OCI-LY7 (cell line): ENCODE results near the gene SAMM50. TPM values are rescaled to one million over a fixed set of nuclear protein-coding genes. Genes with fewer than 3 reads are reported as not detected.
A peak's percentile ranks its signal among the peaks of the same experiment; 100 is the strongest.

Experiments used
- Bru-seq: library from RNA; stranded (reverse); fragments of 400-500 nt; gene quantifications from one replicate; lab custom pipeline; 2021; lab: Mats Ljungman, UMichigan
- BruChase-seq, 2 experiments: library from RNA; stranded (reverse); fragments of 400-500 nt; gene quantifications; one replicate each; lab custom pipeline; 2021; lab: Mats Ljungman, UMichigan
- BruUV-seq: library from RNA; stranded (reverse); fragments of 400-500 nt; replicated peaks from 2 replicates; lab custom pipeline; 2021; lab: Mats Ljungman, UMichigan
- CTCF ChIA-PET: fragments of 300-600 bp; sonication (Branson Sonifier 250); formaldehyde crosslinking; loops from one replicate; lab custom pipeline; 2022; ENCODE audit warnings: antibody characterized with exemption; ENCODE audit not compliant: unreplicated experiment; lab: Charles Lee
- POLR2A ChIA-PET: fragments of 300-600 bp; sonication (Branson Sonifier 250); formaldehyde crosslinking; loops from one replicate; lab custom pipeline; 2022; ENCODE audit warnings: antibody characterized with exemption; lab: Charles Lee
- DNase-seq: peaks from one replicate; pipeline ENCODE4 v3.0.0-alpha.2; 2015; ENCODE audit warnings: low spot score
- H2AFZ ChIP-seq: fragments of 200-600 bp; sonication (generic), shearing (Covaris generic); 2 replicates; pipeline ENCODE4 v1.6.1; 2014; ENCODE audit warnings: mild to moderate bottlenecking, antibody characterized with exemption, low read length, moderate library complexity
- H3K27ac ChIP-seq: fragments of 200-600 bp; sonication (generic); 2 replicates; pipeline ENCODE4 v1.5.1; 2014; ENCODE audit warnings: mixed run types, low read depth, mild to moderate bottlenecking, moderate library complexity, low read length, inconsistent platforms; ENCODE audit not compliant: poor library complexity, severe bottlenecking
- H3K36me3 ChIP-seq: fragments of 200-600 bp; sonication (generic); 2 replicates; pipeline ENCODE4 v1.6.1; 2014; ENCODE audit warnings: mild to moderate bottlenecking, antibody characterized with exemption, low read length, moderate library complexity, mixed read lengths; ENCODE audit not compliant: insufficient read depth
- H3K4me1 ChIP-seq: fragments of 200-600 bp; sonication (generic); 2 replicates; pipeline ENCODE4 v1.5.1; 2014; ENCODE audit warnings: mild to moderate bottlenecking, low read length; ENCODE audit not compliant: insufficient read depth, poor library complexity, severe bottlenecking
- H3K4me2 ChIP-seq: fragments of 200-600 bp; sonication (generic); 2 replicates; pipeline ENCODE4 v1.6.1; 2014; ENCODE audit warnings: mild to moderate bottlenecking, low read length
- H3K4me3 ChIP-seq: fragments of 200-600 bp; sonication (generic); 2 replicates; pipeline ENCODE4 v1.5.1; 2014; ENCODE audit warnings: mild to moderate bottlenecking, low read depth, low read length; ENCODE audit not compliant: poor library complexity, severe bottlenecking
- H3K79me2 ChIP-seq: fragments of 200-600 bp; sonication (generic); 2 replicates; pipeline ENCODE4 v1.6.1; 2016; ENCODE audit warnings: low read depth, mild to moderate bottlenecking, low read length, moderate library complexity, mixed read lengths; ENCODE audit not compliant: insufficient read depth
- H3K9me2 ChIP-seq: fragments of 200-600 bp; sonication (generic); 2 replicates; pipeline ENCODE4 v1.6.1; 2016; ENCODE audit warnings: mild to moderate bottlenecking, low read length, mixed read lengths; ENCODE audit not compliant: insufficient read depth
- H3K9me3 ChIP-seq: fragments of 200-600 bp; sonication (generic); 2 replicates; pipeline ENCODE4 v1.6.1; 2014; ENCODE audit warnings: mild to moderate bottlenecking, mixed run types, low read length, mixed read lengths
- H4K20me1 ChIP-seq: fragments of 200-600 bp; sonication (generic); 2 replicates; pipeline ENCODE4 v1.6.1; 2014; ENCODE audit warnings: mild to moderate bottlenecking, antibody characterized with exemption, low read length, moderate library complexity, mixed read lengths; ENCODE audit not compliant: insufficient read depth
- EZH2phosphoT487 ChIP-seq: fragments of 200-600 bp; sonication (generic); IDR thresholded peaks from 2 replicates; pipeline ENCODE4 v1.6.1; 2018; ENCODE audit warnings: low read depth, borderline replicate concordance, mild to moderate bottlenecking, mixed run types, antibody characterized with exemption, low read length, moderate library complexity, mixed read lengths
- intact Hi-C: fragments of 100-400 bp; cut with micrococcal nuclease; formaldehyde crosslinking; loops from one replicate; pipeline ENCODE4 v1.10.0; 2022; ENCODE audit not compliant: unreplicated experiment
- long read RNA-seq: library from polyadenylated mRNA; stranded (forward); transcript quantifications from one replicate; pipeline ENCODE4 v2.0.0, GENCODE V29; 2022
- total RNA-seq, 2 experiments: library from RNA; depleted of rRNA in 1 of 2; stranded (reverse); fragments of >200 nt in 1 of 2; shearing (Covaris generic) in 1 of 2; gene quantifications; 2 replicates each; pipeline ENCODE4 v1.2.3, GENCODE V29; 2014 to 2022
- TF ChIP-seq, protein P1 (sequence below): fragments of 200-600 bp; sonication (generic); conservative IDR thresholded peaks from 2 replicates; pipeline ENCODE4 v1.5.1; 2014; ENCODE audit warnings: mild to moderate bottlenecking, antibody characterized with exemption, low read length, moderate library complexity, mixed read lengths

The SAMM50 gene
- total RNA-seq (2014; rRNA removed; shearing (Covaris generic)) (34.6 and 39.0 TPM in 2 replicates), total RNA-seq (2022) (64.2 and 72.9 TPM in 2 replicates), Bru-seq, nascent RNA (percentile 72 among the genes with signal in this experiment), BruChase-seq, experiment 1, labeled RNA remaining after a 6-hour chase (percentile 78 among the genes with signal in this experiment), BruChase-seq, experiment 2, labeled RNA remaining after a 2-hour chase (percentile 72 among the genes with signal in this experiment)
- long read RNA-seq, transcript SAMM50-201 (15 exons, 1,717 nt): major isoform, 102 of 115 reads
- long read RNA-seq, partial matches to known transcripts: 3 of 115 reads
- long read RNA-seq, other reads (novel, unspliced or antisense): 8 of 115 reads

GRCh38 chr22:43955040-43955882 lies at the start of gene SAMM50:
Gene SAMM50, plus strand, starts transcription at chr22:43955442. Its CDS starts 136 bp downstream, at chr22:43955578.
- ChIA-PET POLR2A (interaction anchor here (0.7 kb wide), 1 partner anchor 11 kb away, joined by 4 read pairs; no protein-coding TSS in a partner anchor), CTCF (no interaction called here)
- no TSS peak for BruUV-seq
- H3K9me3 ChIP-seq: no peaks in the 10 kb centered on the region
- H3K4me3 ChIP-seq: peak within 1 kb of the TSS; percentile 86
- DNase-seq: peak; percentile 93
- peak within 1 kb of the TSS; percentile 98 for H3K4me2 ChIP-seq
- peaks cover 3% of the 10 kb centered on the region; the same call in 1 of the 2 replicates for H3K36me3 ChIP-seq
- TF ChIP-seq, protein P1, sequence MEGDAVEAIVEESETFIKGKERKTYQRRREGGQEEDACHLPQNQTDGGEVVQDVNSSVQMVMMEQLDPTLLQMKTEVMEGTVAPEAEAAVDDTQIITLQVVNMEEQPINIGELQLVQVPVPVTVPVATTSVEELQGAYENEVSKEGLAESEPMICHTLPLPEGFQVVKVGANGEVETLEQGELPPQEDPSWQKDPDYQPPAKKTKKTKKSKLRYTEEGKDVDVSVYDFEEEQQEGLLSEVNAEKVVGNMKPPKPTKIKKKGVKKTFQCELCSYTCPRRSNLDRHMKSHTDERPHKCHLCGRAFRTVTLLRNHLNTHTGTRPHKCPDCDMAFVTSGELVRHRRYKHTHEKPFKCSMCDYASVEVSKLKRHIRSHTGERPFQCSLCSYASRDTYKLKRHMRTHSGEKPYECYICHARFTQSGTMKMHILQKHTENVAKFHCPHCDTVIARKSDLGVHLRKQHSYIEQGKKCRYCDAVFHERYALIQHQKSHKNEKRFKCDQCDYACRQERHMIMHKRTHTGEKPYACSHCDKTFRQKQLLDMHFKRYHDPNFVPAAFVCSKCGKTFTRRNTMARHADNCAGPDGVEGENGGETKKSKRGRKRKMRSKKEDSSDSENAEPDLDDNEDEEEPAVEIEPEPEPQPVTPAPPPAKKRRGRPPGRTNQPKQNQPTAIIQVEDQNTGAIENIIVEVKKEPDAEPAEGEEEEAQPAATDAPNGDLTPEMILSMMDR: peak; percentile 29; the same call in 1 of the 2 replicates
- no peak for TF ChIP-seq EZH2phosphoT487
- H2AFZ ChIP-seq: peak within 1 kb of the TSS; percentile 76
- no peaks in the 10 kb centered on the region for H3K9me2 ChIP-seq
- H3K79me2 ChIP-seq: peaks cover 63% of the 10 kb centered on the region
- peaks cover 18% of the 10 kb centered on the region for H3K4me1 ChIP-seq
- peaks cover 5% of the 10 kb centered on the region; the same call in 1 of the 2 replicates for H4K20me1 ChIP-seq
- H3K27ac ChIP-seq: peak within 1 kb of the TSS; percentile 49
- intact Hi-C loops: no loop called here

DNA sequence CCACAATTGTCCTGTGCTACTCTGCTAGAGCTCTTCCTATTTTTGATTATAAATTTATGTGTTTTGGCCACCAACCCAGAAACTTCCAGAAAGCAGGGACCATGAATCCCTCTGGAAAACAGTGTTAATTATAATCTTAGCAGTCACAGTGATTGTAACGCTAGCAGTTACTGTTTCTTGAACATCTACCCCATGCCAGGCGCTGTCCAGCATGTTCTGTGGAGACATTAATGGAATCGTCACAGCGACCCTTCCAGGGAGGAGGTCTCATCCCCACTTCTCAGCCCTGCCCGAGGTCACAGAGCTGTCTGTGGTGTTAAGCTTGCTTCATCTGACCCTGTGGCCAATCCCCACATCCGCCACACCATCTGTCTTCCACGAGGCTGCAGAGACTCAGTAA lies 49.6 kb upstream of the SAMM50 start:
- H2AFZ ChIP-seq: no peak overlapping the region
- ChIA-PET CTCF (no interaction called here), POLR2A (no interaction called here)
- H3K9me3 ChIP-seq: no peaks in the 10 kb centered on the region
- no peak for TF ChIP-seq EZH2phosphoT487
- TF ChIP-seq, protein P1: no peak
- no peak overlapping the region for H3K4me2 ChIP-seq
- no peaks in the 10 kb centered on the region for H3K36me3 ChIP-seq
- H3K79me2 ChIP-seq: no peaks in the 10 kb centered on the region
- H3K4me3 ChIP-seq: no peak overlapping the region
- intact Hi-C loops: no loop called here
- H4K20me1 ChIP-seq: no peaks in the 10 kb centered on the region
- no peak for DNase-seq
- H3K27ac ChIP-seq: no peak overlapping the region
- H3K9me2 ChIP-seq: no peaks in the 10 kb centered on the region
- no TSS peak for BruUV-seq
- H3K4me1 ChIP-seq: no peaks in the 10 kb centered on the region
